GM12872 (cell line): ENCODE measurements around the gene PRIMPOL.

Experiments
- TF ChIP-seq, protein P1 (sequence below): IDR thresholded peaks from 3 replicates; pipeline ENCODE4 v1.5.1; 2011; ENCODE audit warnings: low read depth, mild to moderate bottlenecking, low read length, moderate library complexity; ENCODE audit not compliant: insufficient read depth

PRIMPOL gene

GRCh38 chr4:184684491-184685189 is 35.1 kb downstream of the PRIMPOL start:
- TF ChIP-seq, protein P1, sequence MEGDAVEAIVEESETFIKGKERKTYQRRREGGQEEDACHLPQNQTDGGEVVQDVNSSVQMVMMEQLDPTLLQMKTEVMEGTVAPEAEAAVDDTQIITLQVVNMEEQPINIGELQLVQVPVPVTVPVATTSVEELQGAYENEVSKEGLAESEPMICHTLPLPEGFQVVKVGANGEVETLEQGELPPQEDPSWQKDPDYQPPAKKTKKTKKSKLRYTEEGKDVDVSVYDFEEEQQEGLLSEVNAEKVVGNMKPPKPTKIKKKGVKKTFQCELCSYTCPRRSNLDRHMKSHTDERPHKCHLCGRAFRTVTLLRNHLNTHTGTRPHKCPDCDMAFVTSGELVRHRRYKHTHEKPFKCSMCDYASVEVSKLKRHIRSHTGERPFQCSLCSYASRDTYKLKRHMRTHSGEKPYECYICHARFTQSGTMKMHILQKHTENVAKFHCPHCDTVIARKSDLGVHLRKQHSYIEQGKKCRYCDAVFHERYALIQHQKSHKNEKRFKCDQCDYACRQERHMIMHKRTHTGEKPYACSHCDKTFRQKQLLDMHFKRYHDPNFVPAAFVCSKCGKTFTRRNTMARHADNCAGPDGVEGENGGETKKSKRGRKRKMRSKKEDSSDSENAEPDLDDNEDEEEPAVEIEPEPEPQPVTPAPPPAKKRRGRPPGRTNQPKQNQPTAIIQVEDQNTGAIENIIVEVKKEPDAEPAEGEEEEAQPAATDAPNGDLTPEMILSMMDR, result no peak

DNA sequence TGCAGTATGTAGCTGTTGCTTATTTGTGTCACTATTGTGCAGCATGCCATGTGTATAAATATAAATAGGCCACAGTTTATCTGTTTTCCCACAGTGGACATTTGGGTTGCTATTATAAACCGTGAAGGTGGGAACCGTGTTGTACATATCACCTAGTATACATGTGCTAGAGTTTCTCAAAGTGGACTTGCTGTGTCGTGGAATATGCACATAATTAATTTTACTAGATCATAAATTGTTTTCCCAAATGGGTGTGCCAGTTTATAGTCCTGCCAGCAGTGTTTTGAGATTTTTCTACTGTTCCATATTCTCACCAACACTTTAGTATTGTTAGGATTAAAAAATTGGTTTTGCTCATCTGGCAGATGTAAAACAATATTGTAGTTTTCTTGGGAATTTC is 38.5 kb downstream of the PRIMPOL start:
- TF ChIP-seq, protein P1, result no peak

GRCh38 chr4:184688447-184688846 is 38.9 kb downstream of the PRIMPOL start:
- TF ChIP-seq, protein P1, result no peak

- TF ChIP-seq, protein P1, result no peak
These were observed 40.1 kb downstream of the PRIMPOL start for GRCh38 chr4:184689681-184690080.

DNA sequence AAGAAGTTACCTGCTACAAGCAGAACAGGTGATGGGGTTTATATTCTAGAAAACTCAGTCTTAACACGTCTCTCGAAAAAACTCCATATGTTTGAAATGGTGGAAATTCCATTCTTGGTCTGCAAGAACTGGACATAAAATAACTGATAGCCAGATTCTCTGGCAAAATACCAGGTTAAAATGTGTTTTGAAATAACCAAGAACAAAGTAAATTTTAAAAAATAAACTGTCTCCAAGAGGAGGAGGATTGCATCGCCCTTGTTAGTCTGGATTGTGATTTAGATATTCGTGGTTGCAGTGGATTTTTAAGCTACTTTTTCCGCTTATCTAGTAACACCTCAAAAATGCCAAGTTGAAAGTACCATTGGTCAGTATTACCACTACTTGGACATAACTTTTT is 43.5 kb downstream of the PRIMPOL start:
- TF ChIP-seq, protein P1, result no peak

GRCh38 chr4:184694412-184694956 is 44.9 kb downstream of the PRIMPOL start:
- TF ChIP-seq, protein P1, result no peak

GRCh38 chr4:184695178-184695896 is 45.8 kb downstream of the PRIMPOL start:
- TF ChIP-seq, protein P1, result no peak
